Liver (tissue), 9 donors: ENCODE data around the gene GPATCH3. TPM values are rescaled to one million over a fixed set of nuclear protein-coding genes. Genes with fewer than 3 reads are reported as not detected.

Experiments used
- DNase-seq: peaks from one replicate; pipeline ENCODE4 v3.0.0-alpha.2; 2017; ENCODE audit warnings: low spot score
- H3K27ac ChIP-seq, 2 donors: one replicate each; pipeline ENCODE4 v1.7.0; 2013; ENCODE audit warnings: inconsistent platforms in 2 of 2, low read length in 2 of 2, control low read depth in 1 of 2, low read depth in 1 of 2, mild to moderate bottlenecking in 1 of 2
- H3K27me3 ChIP-seq, 4 donors: one replicate each; pipeline versions ENCODE4 v1.6.1 to v1.7.0; 2013; ENCODE audit warnings: low read length in 3 of 4, inconsistent platforms in 1 of 4, mild to moderate bottlenecking in 1 of 4, moderate library complexity in 1 of 4; ENCODE audit not compliant: control insufficient read depth in 4 of 4, insufficient read depth in 4 of 4
- H3K36me3 ChIP-seq, 4 donors: one replicate each; pipeline versions ENCODE4 v1.6.1 to v1.7.0; 2013; ENCODE audit warnings: low read length in 3 of 4, mild to moderate bottlenecking in 3 of 4, low read depth in 1 of 4, moderate library complexity in 1 of 4; ENCODE audit not compliant: control insufficient read depth in 4 of 4, insufficient read depth in 3 of 4
- H3K4me1 ChIP-seq, 4 donors: one replicate each; pipeline versions ENCODE4 v1.6.1 to v1.7.0; 2013; ENCODE audit warnings: low read length in 3 of 4, mild to moderate bottlenecking in 3 of 4, moderate library complexity in 1 of 4; ENCODE audit not compliant: control insufficient read depth in 4 of 4, insufficient read depth in 4 of 4
- H3K4me3 ChIP-seq, 3 donors: one replicate each; pipeline versions ENCODE4 v1.6.1 to v1.7.0; 2013; ENCODE audit warnings: low read length in 3 of 3, control low read depth in 1 of 3, low read depth in 1 of 3, mild to moderate bottlenecking in 1 of 3
- H3K9ac ChIP-seq, 2 donors: one replicate each; pipeline ENCODE4 v1.7.0; 2013; ENCODE audit warnings: low read length in 2 of 2, mild to moderate bottlenecking in 2 of 2, moderate library complexity in 2 of 2, control low read depth in 1 of 2, low read depth in 1 of 2
- H3K9me3 ChIP-seq, 4 donors: one replicate each; pipeline versions ENCODE4 v1.6.1 to v1.7.0; 2013; ENCODE audit warnings: low read length in 3 of 4; ENCODE audit not compliant: control insufficient read depth in 4 of 4
- ATF3 ChIP-seq: IDR thresholded peaks from 2 replicates; pipeline ENCODE4 v1.6.1; 2016; ENCODE audit warnings: antibody characterized with exemption
- CTCF ChIP-seq: fragments of 150-350 bp; IDR thresholded peaks from 2 replicates; pipeline ENCODE4 v1.5.1; 2017; ENCODE audit warnings: improper control_type of control experiment, low read depth, low read length; ENCODE audit not compliant: missing input control
- EGR1 ChIP-seq, 2 donors: IDR thresholded peaks; 2 replicates each; pipeline ENCODE4 v1.6.1; 2016 to 2018; ENCODE audit warnings: antibody characterized with exemption in 2 of 2, low read depth in 2 of 2
- FOXA1 ChIP-seq: IDR thresholded peaks from 2 replicates; pipeline ENCODE4 v1.6.1; 2016; ENCODE audit warnings: antibody characterized with exemption
- FOXA2 ChIP-seq: IDR thresholded peaks from 2 replicates; pipeline ENCODE4 v1.6.1; 2016; ENCODE audit warnings: antibody characterized with exemption
- GABPA ChIP-seq, 2 donors: IDR thresholded peaks in 1 of 2; conservative IDR thresholded peaks in 1 of 2; 2 replicates each; pipeline ENCODE4 v1.6.1; 2016; ENCODE audit warnings: antibody characterized with exemption in 2 of 2, mild to moderate bottlenecking in 1 of 2, moderate library complexity in 1 of 2
- HNF4A ChIP-seq, 2 donors: conservative IDR thresholded peaks; 2 replicates each; pipeline ENCODE4 v1.6.1; 2016; ENCODE audit warnings: antibody characterized with exemption in 2 of 2, mild to moderate bottlenecking in 2 of 2
- HNF4G ChIP-seq: IDR thresholded peaks from 2 replicates; pipeline ENCODE4 v1.6.1; 2016; ENCODE audit warnings: antibody characterized with exemption
- JUND ChIP-seq, 2 donors: IDR thresholded peaks; 2 replicates each; pipeline ENCODE4 v1.6.1; 2016; ENCODE audit warnings: antibody characterized with exemption in 2 of 2
- MAX ChIP-seq: IDR thresholded peaks from 2 replicates; pipeline ENCODE4 v1.6.1; 2016; ENCODE audit warnings: antibody characterized with exemption
- NR2F2 ChIP-seq: IDR thresholded peaks from 2 replicates; pipeline ENCODE4 v1.6.1; 2016; ENCODE audit warnings: antibody characterized with exemption
- RAD21 ChIP-seq, 2 donors: IDR thresholded peaks; 2 replicates each; pipeline ENCODE4 v1.6.1; 2016; ENCODE audit warnings: antibody characterized with exemption in 2 of 2, mild to moderate bottlenecking in 2 of 2
- RXRA ChIP-seq, 2 donors: IDR thresholded peaks; 2 replicates each; pipeline ENCODE4 v1.6.1; 2017 to 2018; ENCODE audit warnings: antibody characterized with exemption in 2 of 2, mild to moderate bottlenecking in 1 of 2
- SP1 ChIP-seq: IDR thresholded peaks from 2 replicates; pipeline ENCODE4 v1.6.1; 2018; ENCODE audit warnings: antibody characterized with exemption, mild to moderate bottlenecking
- TAF1 ChIP-seq: conservative IDR thresholded peaks from 2 replicates; pipeline ENCODE4 v1.6.1; 2016; ENCODE audit warnings: antibody characterized with exemption, mild to moderate bottlenecking
- YY1 ChIP-seq: IDR thresholded peaks from 2 replicates; pipeline ENCODE4 v1.6.1; 2016; ENCODE audit warnings: antibody characterized with exemption, mild to moderate bottlenecking
- ZBTB33 ChIP-seq: IDR thresholded peaks from 2 replicates; pipeline ENCODE4 v1.6.1; 2016; ENCODE audit warnings: antibody characterized with exemption
- WGBS: extraction: QIAGEN DNeasy Blood & Tissue Kit; methylation state at CpG from one replicate; pipeline ENCODE4 v1.1.7; 2013; 5-methylcytosine and 5-hydroxymethylcytosine counted together
- polyA plus RNA-seq, 2 donors: library from polyadenylated mRNA; stranded (reverse) in 1 of 2; unstranded in 1 of 2; fragments of 200-250 nt in 1 of 2; fragments of >200 nt in 1 of 2; fragmentation: Nextera tagmentation in 1 of 2; extraction: Ambion mirVana in 1 of 2; gene quantifications; one replicate each; pipeline versions ENCODE4 v1.2.1 to v1.2.3, GENCODE V29; 2013 to 2015
- total RNA-seq, 2 donors: library from RNA; depleted of rRNA; stranded (reverse); fragments of >200 nt; gene quantifications; one replicate each; pipeline ENCODE4 v1.2.3, GENCODE V29; 2014
- TF ChIP-seq, protein P1 (sequence below): IDR thresholded peaks from 2 replicates; pipeline ENCODE4 v1.6.1; 2016; ENCODE audit warnings: antibody characterized with exemption, mild to moderate bottlenecking
- donor health status: healthy.
- donor health status: healthy.
- donor health status: healthy.
- donor health status: healthy.
- donor health status: healthy.

Gene GPATCH3, protein sequence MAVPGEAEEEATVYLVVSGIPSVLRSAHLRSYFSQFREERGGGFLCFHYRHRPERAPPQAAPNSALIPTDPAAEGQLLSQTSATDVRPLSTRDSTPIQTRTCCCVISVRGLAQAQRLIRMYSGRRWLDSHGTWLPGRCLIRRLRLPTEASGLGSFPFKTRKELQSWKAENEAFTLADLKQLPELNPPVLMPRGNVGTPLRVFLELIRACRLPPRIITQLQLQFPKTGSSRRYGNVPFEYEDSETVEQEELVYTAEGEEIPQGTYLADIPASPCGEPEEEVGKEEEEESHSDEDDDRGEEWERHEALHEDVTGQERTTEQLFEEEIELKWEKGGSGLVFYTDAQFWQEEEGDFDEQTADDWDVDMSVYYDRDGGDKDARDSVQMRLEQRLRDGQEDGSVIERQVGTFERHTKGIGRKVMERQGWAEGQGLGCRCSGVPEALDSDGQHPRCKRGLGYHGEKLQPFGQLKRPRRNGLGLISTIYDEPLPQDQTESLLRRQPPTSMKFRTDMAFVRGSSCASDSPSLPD
- total RNA-seq (1 to 10 TPM; 6.3 TPM), polyA plus RNA-seq (1 to 10 TPM; 5.8 to 6.2 TPM)

DNA sequence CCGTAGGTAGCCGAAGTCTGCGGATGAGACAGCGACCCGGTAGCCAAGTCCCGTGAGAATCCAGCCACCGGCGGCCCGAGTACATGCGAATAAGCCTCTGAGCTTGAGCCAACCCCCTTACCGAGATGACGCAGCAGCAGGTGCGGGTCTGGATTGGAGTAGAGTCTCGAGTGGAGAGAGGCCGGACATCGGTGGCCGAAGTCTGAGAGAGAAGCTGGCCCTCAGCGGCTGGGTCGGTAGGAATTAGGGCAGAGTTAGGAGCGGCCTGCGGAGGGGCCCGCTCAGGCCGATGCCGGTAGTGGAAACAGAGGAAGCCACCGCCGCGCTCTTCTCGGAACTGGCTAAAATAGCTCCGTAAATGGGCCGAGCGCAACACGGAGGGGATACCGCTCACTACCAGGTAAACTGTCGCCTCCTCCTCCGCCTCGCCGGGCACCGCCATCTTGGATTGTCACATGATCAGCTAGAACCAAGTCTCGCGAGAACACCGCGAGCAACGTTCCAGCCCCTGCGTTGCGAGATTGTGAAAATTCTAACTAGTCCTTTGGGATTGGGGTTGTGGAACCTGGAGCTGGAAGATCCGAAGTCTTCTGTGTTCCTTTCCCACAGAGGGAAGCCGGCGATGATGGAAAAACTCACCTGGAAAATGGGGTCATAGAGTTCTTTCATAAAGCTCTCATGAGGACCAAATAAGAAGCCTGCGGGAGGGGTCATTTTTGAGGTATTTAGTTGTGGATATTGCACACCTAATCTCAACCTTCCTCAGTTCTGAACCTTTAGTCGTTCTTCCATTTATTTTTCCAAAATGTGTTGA, at the start of gene GPATCH3:
GPATCH3 (minus strand) TSS at position 467 of the 814 bp plus-strand sequence; CDS start at position 442, 25 bp downstream.
- TF ChIP-seq FOXA1 (no peak), YY1 (peak; percentile 100), MAX (peak; percentile 37), RXRA (IDR thresholded peaks at IDR 0.05) (peak; percentile 8 to 40), JUND (IDR thresholded peaks at IDR 0.05) (no peak), SP1 (peak; percentile 34), EGR1 (IDR thresholded peaks at IDR 0.05; ENCODE audit: low read depth in 2 of 2) (no peak), ATF3 (no peak), GABPA (IDR thresholded peaks at IDR 0.05 in 1 of 2, conservative IDR thresholded peaks at IDR 0.05 in 1 of 2) (peak in 1 of 2 donors; percentile 80), NR2F2 (no peak), TAF1 (peak; percentile 80), HNF4G (no peak), CTCF (no peak), ZBTB33 (peak; percentile 100), FOXA2 (no peak), HNF4A (conservative IDR thresholded peaks at IDR 0.05) (peak; percentile 30 to 42), RAD21 (IDR thresholded peaks at IDR 0.05) (peak in 1 of 2 donors; percentile 38)
- TF ChIP-seq, protein P1, sequence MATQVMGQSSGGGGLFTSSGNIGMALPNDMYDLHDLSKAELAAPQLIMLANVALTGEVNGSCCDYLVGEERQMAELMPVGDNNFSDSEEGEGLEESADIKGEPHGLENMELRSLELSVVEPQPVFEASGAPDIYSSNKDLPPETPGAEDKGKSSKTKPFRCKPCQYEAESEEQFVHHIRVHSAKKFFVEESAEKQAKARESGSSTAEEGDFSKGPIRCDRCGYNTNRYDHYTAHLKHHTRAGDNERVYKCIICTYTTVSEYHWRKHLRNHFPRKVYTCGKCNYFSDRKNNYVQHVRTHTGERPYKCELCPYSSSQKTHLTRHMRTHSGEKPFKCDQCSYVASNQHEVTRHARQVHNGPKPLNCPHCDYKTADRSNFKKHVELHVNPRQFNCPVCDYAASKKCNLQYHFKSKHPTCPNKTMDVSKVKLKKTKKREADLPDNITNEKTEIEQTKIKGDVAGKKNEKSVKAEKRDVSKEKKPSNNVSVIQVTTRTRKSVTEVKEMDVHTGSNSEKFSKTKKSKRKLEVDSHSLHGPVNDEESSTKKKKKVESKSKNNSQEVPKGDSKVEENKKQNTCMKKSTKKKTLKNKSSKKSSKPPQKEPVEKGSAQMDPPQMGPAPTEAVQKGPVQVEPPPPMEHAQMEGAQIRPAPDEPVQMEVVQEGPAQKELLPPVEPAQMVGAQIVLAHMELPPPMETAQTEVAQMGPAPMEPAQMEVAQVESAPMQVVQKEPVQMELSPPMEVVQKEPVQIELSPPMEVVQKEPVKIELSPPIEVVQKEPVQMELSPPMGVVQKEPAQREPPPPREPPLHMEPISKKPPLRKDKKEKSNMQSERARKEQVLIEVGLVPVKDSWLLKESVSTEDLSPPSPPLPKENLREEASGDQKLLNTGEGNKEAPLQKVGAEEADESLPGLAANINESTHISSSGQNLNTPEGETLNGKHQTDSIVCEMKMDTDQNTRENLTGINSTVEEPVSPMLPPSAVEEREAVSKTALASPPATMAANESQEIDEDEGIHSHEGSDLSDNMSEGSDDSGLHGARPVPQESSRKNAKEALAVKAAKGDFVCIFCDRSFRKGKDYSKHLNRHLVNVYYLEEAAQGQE = peak; percentile 52
- peak; percentile 89 for DNase-seq
- H3K4me1 ChIP-seq = peaks cover 5 to 24% (median 17%) of the 10 kb centered on the region in 4 donors
- H3K27me3 ChIP-seq = no peaks in the 10 kb centered on the region
- peaks cover 0 to 12% (median 7%) of the 10 kb centered on the region in 4 donors for H3K36me3 ChIP-seq
- no peaks in the 10 kb centered on the region for H3K9me3 ChIP-seq
- under 1% methylated on average over 50 of the region's 50 CpGs for WGBS
- H3K4me3 ChIP-seq = peak within 1 kb of the TSS; percentile 64 to 99 (median 65)
- H3K9ac ChIP-seq = peak within 1 kb of the TSS; percentile 87 to 93
- peak within 1 kb of the TSS; percentile 51 to 84 for H3K27ac ChIP-seq
